NK-92 treated with Interleukin-12 subunit alpha and Interleukin-12 subunit beta, amount 100 ng/mL, for 24 hours (cell line): Measurements from ENCODE around the gene NFATC4.

Experiments
- DNase-seq: peaks from one replicate; lab custom pipeline; 2025; lab: John Stamatoyannopoulos, UW

NFATC4 gene

GRCh38 chr14:24409956-24410355 is 42.0 kb downstream of the NFATC4 start:
- no peak for DNase-seq

- DNase-seq = no peak
Measured at GRCh38 chr14:24411443-24412389, 43.7 kb downstream of the NFATC4 start.

GRCh38 chr14:24414077-24414476 is 46.1 kb downstream of the NFATC4 start:
- no peak for DNase-seq

GRCh38 chr14:24414732-24415420 is 46.9 kb downstream of the NFATC4 start:
- no peak for DNase-seq

GRCh38 chr14:24415421-24416253 is 47.7 kb downstream of the NFATC4 start:
- DNase-seq = no peak

GRCh38 chr14:24416254-24416931 is 48.4 kb downstream of the NFATC4 start:
- DNase-seq = no peak

- no peak for DNase-seq
Measured at GRCh38 chr14:24416932-24417619, 49.1 kb downstream of the NFATC4 start.

- DNase-seq = no peak
Measured at GRCh38 chr14:24417832-24418491, 50.0 kb downstream of the NFATC4 start.

- DNase-seq = no peak
Measured at GRCh38 chr14:24418492-24418873, 50.5 kb downstream of the NFATC4 start.

- DNase-seq = no peak
Measured at GRCh38 chr14:24422261-24422660, 54.3 kb downstream of the NFATC4 start.

- no peak for DNase-seq
Measured at GRCh38 chr14:24422694-24423601, 55.0 kb downstream of the NFATC4 start.

GRCh38 chr14:24425704-24426103 is 57.7 kb downstream of the NFATC4 start:
- DNase-seq = no peak

GRCh38 chr14:24426150-24426911 is 58.3 kb downstream of the NFATC4 start:
- no peak for DNase-seq

- DNase-seq = no peak
Measured at GRCh38 chr14:24426912-24427536, 59.0 kb downstream of the NFATC4 start.

- no peak for DNase-seq
Measured at GRCh38 chr14:24427537-24428508, 59.8 kb downstream of the NFATC4 start.

- no peak for DNase-seq
Measured at GRCh38 chr14:24428628-24429394, 60.8 kb downstream of the NFATC4 start.
